ENCODE results near the gene MS4A7. TPM values are rescaled to one million over a fixed set of nuclear protein-coding genes. Genes with fewer than 3 reads are reported as not detected.

Gene MS4A7
- total RNA-seq, 1 experiment from 2014 or later = 0.22 TPM

DNA sequence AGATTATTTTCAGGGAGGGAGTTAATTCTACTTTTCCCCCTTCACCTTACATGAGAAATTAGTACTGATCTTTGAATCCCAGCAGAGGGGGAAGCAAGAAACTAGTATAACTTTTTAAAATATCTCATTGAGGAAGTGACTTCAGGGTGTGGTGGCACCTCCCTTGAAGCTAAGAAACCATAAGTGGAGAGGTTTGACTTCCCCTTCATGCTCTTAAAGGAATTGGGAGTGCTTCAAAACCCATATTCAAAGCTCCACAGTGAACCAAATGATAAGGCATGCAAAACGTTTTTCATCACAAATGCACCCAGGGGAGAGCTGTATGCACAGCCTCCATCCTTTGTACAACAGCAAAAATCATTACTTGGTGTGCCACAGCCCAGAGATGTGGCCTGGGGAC, 18.5 kb downstream of the MS4A7 start:
- H3K79me2 ChIP-seq (ENCODE audit: insufficient read depth, low read length) = no peaks in the 10 kb centered on the region
- H3K4me1 ChIP-seq (ENCODE audit: control insufficient read depth in 1 of 2, insufficient read depth in 2 of 2, low read length in 2 of 2) = no peaks in the 10 kb centered on the region
- no peak overlapping the region for H3K9ac ChIP-seq (ENCODE audit: low read length)
- H4K20me1 ChIP-seq (ENCODE audit: insufficient read depth) = no peaks in the 10 kb centered on the region
- no peaks in the 10 kb centered on the region for H3K36me3 ChIP-seq (ENCODE audit: control insufficient read depth in 1 of 2, insufficient read depth in 2 of 2, low read length in 2 of 2)
- H3K4me2 ChIP-seq (ENCODE audit: low read length) = no peak overlapping the region
- ChIA-PET POLR2A (no interaction called here), CTCF (no interaction called here), RAD21 (ENCODE audit: low non-redundant PET in 1 of 2, low total read pairs in 2 of 2, uncharacterized antibody in 2 of 2, unreplicated experiment in 2 of 2) (no interaction called here)
- H3K27ac ChIP-seq (ENCODE audit: low read depth, low read length) = no peak overlapping the region
- H3K9me3 ChIP-seq (ENCODE audit: control insufficient read depth in 1 of 2, insufficient read depth in 1 of 2, low read depth in 1 of 2, low read length in 2 of 2) = no peaks in the 10 kb centered on the region
- no peak overlapping the region for H2AFZ ChIP-seq (ENCODE audit: low read depth, low read length, poor library complexity, severe bottlenecking)
- no peak overlapping the region for H3K4me3 ChIP-seq (replicated peaks in 1 of 2; ENCODE audit: low read depth in 1 of 2, low read length in 2 of 2)
- DNase-seq (ENCODE audit: low read depth, low spot score) (no peak), ATAC-seq (no peak)
- H3K27me3 ChIP-seq (ENCODE audit: insufficient read depth, low read length) = no peaks in the 10 kb centered on the region; the same call in 1 of the 2 replicates
- no peaks in the 10 kb centered on the region for H3K9me2 ChIP-seq (ENCODE audit: insufficient read depth)
- TF ChIP-seq SIN3A (IDR thresholded peaks at IDR 0.05; ENCODE audit: low read depth) = no peak
- no peak for TF ChIP-seq ZFX (IDR thresholded peaks at IDR 0.05)
- no peak for TF ChIP-seq EZH2phosphoT487 (IDR thresholded peaks at IDR 0.05; ENCODE audit: borderline replicate concordance)
- TF ChIP-seq POLR2A (IDR thresholded peaks at IDR 0.05; ENCODE audit: borderline replicate concordance, extremely low read depth, insufficient read depth, insufficient read length) = no peak
- no peak for TF ChIP-seq CEBPB (IDR thresholded peaks at IDR 0.05; ENCODE audit: low read depth)
- no TSS peak for BruUV-seq (replicated peaks)
- intact Hi-C loops (cut with micrococcal nuclease) = no loop called here

DNA sequence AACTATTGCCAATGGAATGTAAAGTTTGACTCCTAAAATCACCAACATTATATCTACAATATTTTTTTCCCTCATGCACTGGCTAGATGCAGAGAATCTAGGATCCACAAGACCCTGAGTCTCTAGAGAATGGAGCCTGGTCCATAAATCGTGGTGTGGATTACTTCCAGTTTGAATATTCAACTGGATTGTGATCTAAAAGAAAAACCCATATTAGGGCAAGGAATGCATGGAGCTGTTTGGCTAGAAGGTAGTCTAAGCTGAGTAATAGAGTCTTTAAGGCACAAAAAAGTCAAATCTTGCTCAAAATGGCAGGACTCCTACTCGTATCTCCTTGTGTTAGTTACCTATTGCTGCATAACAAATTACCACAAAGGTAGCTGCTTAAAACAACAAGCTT, 41.7 kb downstream of the MS4A7 start:
- no peaks in the 10 kb centered on the region for H3K27me3 ChIP-seq (ENCODE audit: insufficient read depth, low read length)
- no peaks in the 10 kb centered on the region for H3K9me2 ChIP-seq (ENCODE audit: insufficient read depth)
- no peaks in the 10 kb centered on the region for H4K20me1 ChIP-seq (ENCODE audit: insufficient read depth)
- H3K4me2 ChIP-seq (ENCODE audit: low read length) = no peak overlapping the region
- CTCF ChIA-PET = no interaction called here
- H3K27ac ChIP-seq (ENCODE audit: low read depth, low read length) = no peak overlapping the region
- RAD21 ChIA-PET (ENCODE audit: low non-redundant PET in 1 of 2, low total read pairs in 2 of 2, uncharacterized antibody in 2 of 2, unreplicated experiment in 2 of 2) = no interaction called here
- no peak overlapping the region for H3K4me3 ChIP-seq (replicated peaks in 1 of 2; ENCODE audit: low read depth in 1 of 2, low read length in 2 of 2)
- H3K36me3 ChIP-seq (ENCODE audit: control insufficient read depth in 1 of 2, insufficient read depth in 2 of 2, low read length in 2 of 2) = no peaks in the 10 kb centered on the region
- no peaks in the 10 kb centered on the region for H3K4me1 ChIP-seq (ENCODE audit: control insufficient read depth in 1 of 2, insufficient read depth in 2 of 2, low read length in 2 of 2)
- intact Hi-C loops (cut with micrococcal nuclease) = no loop called here
- H2AFZ ChIP-seq (ENCODE audit: low read depth, low read length, poor library complexity, severe bottlenecking) = no peak overlapping the region
- POLR2A ChIA-PET = no interaction called here
- no peak for DNase-seq (ENCODE audit: low read depth, low spot score)
- no peaks in the 10 kb centered on the region for H3K9me3 ChIP-seq (ENCODE audit: control insufficient read depth in 1 of 2, insufficient read depth in 1 of 2, low read depth in 1 of 2, low read length in 2 of 2)
- H3K9ac ChIP-seq (ENCODE audit: low read length) = no peak overlapping the region
- BruUV-seq (replicated peaks) = no TSS peak
- no peaks in the 10 kb centered on the region for H3K79me2 ChIP-seq (ENCODE audit: insufficient read depth, low read length)
- ATAC-seq = no peak
- no peak for TF ChIP-seq ATF3 (IDR thresholded peaks at IDR 0.05)
- no peak for TF ChIP-seq EGR1 (IDR thresholded peaks at IDR 0.05; ENCODE audit: low read depth)
- no peak for TF ChIP-seq SRF (IDR thresholded peaks at IDR 0.05; ENCODE audit: low read depth)
- no peak for TF ChIP-seq SP1 (IDR thresholded peaks at IDR 0.05; ENCODE audit: low read depth)
- TF ChIP-seq, protein P1, sequence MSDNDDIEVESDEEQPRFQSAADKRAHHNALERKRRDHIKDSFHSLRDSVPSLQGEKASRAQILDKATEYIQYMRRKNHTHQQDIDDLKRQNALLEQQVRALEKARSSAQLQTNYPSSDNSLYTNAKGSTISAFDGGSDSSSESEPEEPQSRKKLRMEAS (IDR thresholded peaks at IDR 0.05) = no peak

All from HCT116 (cell line).